Loucy (cell line): ENCODE measurements around the gene CACNG5.

ENCODE experiments used
- H2AFZ ChIP-seq: fragments of 200-600 bp; sonication (generic); 2 replicates; pipeline ENCODE4 v1.6.0; 2016; ENCODE audit warnings: antibody characterized with exemption, mild to moderate bottlenecking, low read length, moderate library complexity
- H3F3A ChIP-seq: fragments of 200-600 bp; 2 replicates; pipeline ENCODE4 v1.6.0; 2016; ENCODE audit warnings: antibody characterized with exemption, low read depth, mild to moderate bottlenecking
- H3K27me3 ChIP-seq: fragments of 200-600 bp; sonication (generic); 2 replicates; pipeline ENCODE4 v1.6.1; 2014; ENCODE audit warnings: low read length, mild to moderate bottlenecking; ENCODE audit not compliant: insufficient read depth, poor library complexity, severe bottlenecking
- H3K36me3 ChIP-seq: fragments of 200-600 bp; sonication (generic); 2 replicates; pipeline ENCODE4 v1.6.1; 2016; ENCODE audit warnings: low read length; ENCODE audit not compliant: insufficient read depth
- H3K4me1 ChIP-seq: fragments of 200-600 bp; sonication (generic); 2 replicates; pipeline ENCODE4 v1.5.1; 2014; ENCODE audit warnings: low read length, mild to moderate bottlenecking; ENCODE audit not compliant: insufficient read depth, poor library complexity, severe bottlenecking
- H3K4me2 ChIP-seq: fragments of 200-600 bp; sonication (generic); 2 replicates; pipeline ENCODE4 v1.6.0; 2014; ENCODE audit warnings: antibody characterized with exemption, low read length, low read depth, mild to moderate bottlenecking; ENCODE audit not compliant: poor library complexity, severe bottlenecking
- H3K4me3 ChIP-seq: fragments of 200-600 bp; sonication (generic); 2 replicates; pipeline ENCODE4 v1.5.1; 2014; ENCODE audit warnings: low read length, mild to moderate bottlenecking, mixed read lengths; ENCODE audit not compliant: poor library complexity, severe bottlenecking
- H3K79me2 ChIP-seq: fragments of 200-600 bp; sonication (generic); 2 replicates; pipeline ENCODE4 v1.6.1; 2014; ENCODE audit warnings: low read length; ENCODE audit not compliant: insufficient read depth
- H3K9ac ChIP-seq: fragments of 200-600 bp; sonication (generic); 2 replicates; pipeline ENCODE4 v1.6.0; 2014; ENCODE audit warnings: mild to moderate bottlenecking, low read depth, low read length, moderate library complexity; ENCODE audit not compliant: poor library complexity, severe bottlenecking
- H3K9me2 ChIP-seq: fragments of 200-600 bp; sonication (generic); replicated peaks from 2 replicates; pipeline ENCODE4 v1.6.1; 2016; ENCODE audit warnings: low read depth, low read length, mixed read lengths
- H3K9me3 ChIP-seq: fragments of 200-600 bp; sonication (generic); 2 replicates; pipeline ENCODE4 v1.6.1; 2014; ENCODE audit warnings: mild to moderate bottlenecking, antibody characterized with exemption, low read length, low read depth; ENCODE audit not compliant: insufficient read depth
- H4K20me1 ChIP-seq: fragments of 200-600 bp; sonication (generic); 2 replicates; pipeline ENCODE4 v1.6.0; 2014; ENCODE audit warnings: antibody characterized with exemption, low read length, mild to moderate bottlenecking; ENCODE audit not compliant: insufficient read depth, poor library complexity, severe bottlenecking
- CTCF ChIP-seq: fragments of 200-600 bp; sonication (generic); conservative IDR thresholded peaks from 2 replicates; pipeline ENCODE4 v1.5.1; 2014; ENCODE audit warnings: mild to moderate bottlenecking, antibody characterized with exemption, low read length
- EZH2phosphoT487 ChIP-seq: fragments of 200-600 bp; IDR thresholded peaks from 2 replicates; pipeline ENCODE4 v1.6.1; 2018; ENCODE audit warnings: antibody characterized with exemption, mild to moderate bottlenecking, moderate library complexity, borderline replicate concordance

Gene CACNG5

GRCh38 chr17:66791347-66791746, 43.6 kb upstream of the CACNG5 start:
- H3K9me2 ChIP-seq, result no peaks in the 10 kb centered on the region
- no peak overlapping the region for H3K4me2 ChIP-seq
- H3K9me3 ChIP-seq, result no peaks in the 10 kb centered on the region
- H3F3A ChIP-seq, result no peaks in the 10 kb centered on the region
- H4K20me1 ChIP-seq, result no peaks in the 10 kb centered on the region
- H3K4me1 ChIP-seq, result no peaks in the 10 kb centered on the region
- no peaks in the 10 kb centered on the region for H3K27me3 ChIP-seq
- TF ChIP-seq EZH2phosphoT487 (no peak), CTCF (no peak)
- no peak overlapping the region for H3K4me3 ChIP-seq
- no peak overlapping the region for H2AFZ ChIP-seq
- no peaks in the 10 kb centered on the region for H3K36me3 ChIP-seq
- H3K79me2 ChIP-seq, result no peaks in the 10 kb centered on the region
- H3K9ac ChIP-seq, result no peak overlapping the region

- H3K4me3 ChIP-seq, result no peak overlapping the region
- H2AFZ ChIP-seq, result no peak overlapping the region
- H3K9ac ChIP-seq, result no peak overlapping the region
- H3F3A ChIP-seq, result no peaks in the 10 kb centered on the region
- no peaks in the 10 kb centered on the region for H3K27me3 ChIP-seq
- H3K9me3 ChIP-seq, result no peaks in the 10 kb centered on the region
- no peaks in the 10 kb centered on the region for H4K20me1 ChIP-seq
- TF ChIP-seq EZH2phosphoT487 (no peak), CTCF (no peak)
- no peaks in the 10 kb centered on the region for H3K79me2 ChIP-seq
- H3K9me2 ChIP-seq, result no peaks in the 10 kb centered on the region
- H3K36me3 ChIP-seq, result no peaks in the 10 kb centered on the region
- no peak overlapping the region for H3K4me2 ChIP-seq
- H3K4me1 ChIP-seq, result no peaks in the 10 kb centered on the region
These were observed 41.1 kb upstream of the CACNG5 start for GRCh38 chr17:66793814-66794213.

- no peaks in the 10 kb centered on the region for H3K9me2 ChIP-seq
- no peak overlapping the region for H3K4me2 ChIP-seq
- H3F3A ChIP-seq, result no peaks in the 10 kb centered on the region
- no peak overlapping the region for H3K4me3 ChIP-seq
- no peaks in the 10 kb centered on the region for H3K4me1 ChIP-seq
- H3K79me2 ChIP-seq, result no peaks in the 10 kb centered on the region
- H2AFZ ChIP-seq, result no peak overlapping the region
- no peaks in the 10 kb centered on the region for H3K27me3 ChIP-seq
- no peaks in the 10 kb centered on the region for H3K9me3 ChIP-seq
- TF ChIP-seq EZH2phosphoT487 (no peak), CTCF (no peak)
- H3K36me3 ChIP-seq, result no peaks in the 10 kb centered on the region
- H4K20me1 ChIP-seq, result no peaks in the 10 kb centered on the region
- no peak overlapping the region for H3K9ac ChIP-seq
These were observed 39.4 kb upstream of the CACNG5 start for GRCh38 chr17:66795486-66795885.
